GM18508 (cell line): ENCODE measurements around the gene PLCD1.

Source experiments
- ATAC-seq: cut with Tn5 transposase; IDR thresholded peaks from one replicate; pipeline ENCODE4 v1.9.1; 2021; ENCODE audit warnings: moderate number of reproducible peaks; ENCODE audit not compliant: insufficient read depth, unreplicated experiment

The PLCD1 gene

GRCh38 chr3:37970802-37971201 is 58.6 kb downstream of the PLCD1 start:
- no peak for ATAC-seq

DNA sequence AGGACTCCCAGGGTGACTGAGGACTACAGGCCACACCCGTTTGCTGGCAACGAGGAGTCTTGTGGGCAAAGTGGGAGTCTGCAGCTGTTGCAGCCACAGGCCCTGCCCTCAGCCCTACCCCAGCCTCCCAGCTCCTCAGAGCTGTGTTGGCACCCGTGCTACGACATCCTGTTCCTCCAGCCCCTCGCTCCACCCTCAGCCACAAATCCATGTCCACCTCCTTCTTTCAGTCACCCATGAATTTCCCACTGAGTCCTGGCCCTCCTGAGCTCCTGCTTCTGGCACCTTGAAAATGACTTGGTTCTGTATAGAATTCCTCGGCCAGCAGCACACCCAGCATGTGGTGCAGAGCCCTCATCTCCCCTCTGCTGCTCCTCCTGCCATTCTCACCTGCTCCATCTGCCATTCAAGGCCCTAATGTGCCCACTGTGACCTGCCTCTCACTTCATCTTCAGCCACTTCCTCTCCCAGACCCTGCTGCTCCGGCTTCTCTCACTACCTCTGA is 59.8 kb downstream of the PLCD1 start:
- no peak for ATAC-seq

GRCh38 chr3:37968813-37969595 is 60.4 kb downstream of the PLCD1 start:
- ATAC-seq = no peak

DNA sequence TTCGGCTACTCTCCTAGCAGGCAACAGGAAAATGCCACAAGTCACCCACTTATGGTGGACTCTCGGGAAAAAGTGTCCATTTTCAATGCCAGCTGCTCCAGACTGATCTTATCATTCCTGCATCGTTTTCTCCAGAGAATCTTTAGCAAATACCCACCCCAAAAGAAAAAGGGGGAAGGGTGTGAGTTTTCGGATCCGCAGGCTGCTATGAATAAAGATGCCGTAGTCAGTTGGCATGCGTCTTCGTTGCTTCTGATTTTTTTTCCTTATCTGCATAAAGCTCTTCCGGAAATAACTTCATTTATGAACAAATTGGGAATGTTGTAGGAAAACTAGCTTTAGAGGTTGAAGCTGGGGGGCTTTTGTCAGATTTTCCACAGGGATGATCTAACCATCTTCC is 61.2 kb downstream of the PLCD1 start:
- ATAC-seq = no peak

GRCh38 chr3:37967260-37967881 is 62.1 kb downstream of the PLCD1 start:
- ATAC-seq = no peak

DNA sequence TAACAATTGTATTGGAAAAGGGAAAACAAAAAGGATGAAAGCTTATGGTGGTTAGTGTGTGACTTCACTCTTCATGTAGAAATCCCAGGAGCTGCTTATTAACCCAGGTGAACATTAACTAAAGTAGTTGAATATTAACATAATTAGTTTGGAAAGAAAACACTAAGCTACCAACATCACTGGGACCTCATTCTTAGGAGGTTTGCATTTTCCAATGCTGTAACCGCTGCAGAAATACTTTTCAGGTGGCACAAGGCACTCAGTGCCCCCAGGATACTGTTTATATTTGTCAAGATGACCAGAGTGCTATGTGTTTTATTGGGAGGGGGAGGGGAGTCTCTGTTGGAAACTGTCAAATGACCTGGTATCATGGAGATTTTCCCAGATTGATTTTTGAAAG is 64.7 kb downstream of the PLCD1 start:
- no peak for ATAC-seq

GRCh38 chr3:37964146-37964545 is 65.3 kb downstream of the PLCD1 start:
- ATAC-seq = no peak

DNA sequence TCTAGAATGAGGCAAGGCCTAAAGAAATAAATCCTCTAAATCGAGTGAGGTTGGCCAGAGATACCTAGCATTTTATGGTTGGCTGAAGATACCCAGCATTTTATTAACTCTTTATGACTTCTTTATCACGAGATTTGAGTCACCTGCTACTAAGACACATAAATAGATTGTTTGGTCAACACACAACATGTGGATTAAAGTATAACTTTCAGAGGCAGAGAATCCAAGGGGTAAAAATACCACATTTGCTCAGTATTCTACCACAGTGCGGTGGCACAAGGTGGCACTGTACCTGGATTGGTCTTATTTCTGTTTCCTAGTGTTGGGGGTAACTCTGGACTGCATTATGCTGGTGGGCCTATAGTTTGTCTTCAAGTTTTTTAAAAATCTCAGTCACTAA is 65.8 kb downstream of the PLCD1 start:
- no peak for ATAC-seq

DNA sequence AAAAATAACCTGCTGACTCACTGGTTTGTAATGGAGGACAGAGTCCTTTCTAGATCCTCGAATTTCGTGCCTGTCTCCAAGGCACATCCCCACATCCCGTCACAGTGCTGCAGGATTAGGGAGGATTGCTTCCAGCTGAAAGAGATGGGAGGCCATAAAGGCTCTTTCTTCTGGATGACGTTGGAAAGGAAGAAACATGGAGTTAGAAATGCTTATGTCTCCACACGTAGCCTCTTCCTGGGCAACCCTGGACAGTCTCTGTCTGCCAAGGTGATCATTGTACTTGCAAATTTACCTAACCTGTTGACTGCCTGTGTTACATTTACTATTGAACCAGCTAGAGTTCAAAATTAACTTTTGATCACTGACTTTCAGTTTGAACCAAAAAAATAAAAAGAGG is 66.4 kb downstream of the PLCD1 start:
- no peak for ATAC-seq

DNA sequence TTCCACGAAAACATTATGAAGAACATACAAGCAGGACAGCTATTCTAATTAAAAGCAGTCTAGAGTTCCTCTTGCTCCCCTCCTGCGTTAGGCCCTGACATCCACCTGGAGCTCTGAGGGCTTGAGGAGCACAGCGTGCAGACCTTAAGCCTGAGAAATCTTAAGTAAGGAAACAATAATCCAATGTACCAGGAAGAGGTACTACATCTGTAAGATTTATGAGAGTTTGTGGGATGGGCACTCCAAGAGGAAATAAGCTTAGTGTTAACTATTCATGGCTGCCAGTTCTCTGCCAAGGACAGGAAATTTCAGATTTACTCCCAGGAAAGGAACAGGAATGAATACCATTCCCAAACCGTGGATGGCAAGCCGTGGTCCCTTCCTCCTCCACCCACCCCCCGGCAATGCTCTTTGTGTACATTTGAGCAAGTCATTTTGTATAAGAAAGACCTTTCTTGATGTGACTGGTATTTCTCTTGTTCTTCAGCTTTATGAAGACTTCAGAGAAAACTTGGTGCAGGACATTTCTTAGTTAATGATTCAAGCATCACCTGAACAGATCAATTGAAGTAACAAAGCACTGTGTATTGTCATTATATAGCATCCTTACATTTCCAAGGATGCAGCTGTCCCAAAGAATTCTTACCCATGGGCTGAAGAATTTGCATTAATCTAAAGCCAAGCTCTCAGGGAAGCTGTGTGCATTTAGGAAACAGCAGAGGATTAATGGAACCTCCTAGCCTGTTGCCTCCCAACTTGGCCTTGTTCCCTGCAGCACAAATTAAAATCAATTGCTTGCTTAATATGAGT is 67.6 kb downstream of the PLCD1 start:
- ATAC-seq = no peak

DNA sequence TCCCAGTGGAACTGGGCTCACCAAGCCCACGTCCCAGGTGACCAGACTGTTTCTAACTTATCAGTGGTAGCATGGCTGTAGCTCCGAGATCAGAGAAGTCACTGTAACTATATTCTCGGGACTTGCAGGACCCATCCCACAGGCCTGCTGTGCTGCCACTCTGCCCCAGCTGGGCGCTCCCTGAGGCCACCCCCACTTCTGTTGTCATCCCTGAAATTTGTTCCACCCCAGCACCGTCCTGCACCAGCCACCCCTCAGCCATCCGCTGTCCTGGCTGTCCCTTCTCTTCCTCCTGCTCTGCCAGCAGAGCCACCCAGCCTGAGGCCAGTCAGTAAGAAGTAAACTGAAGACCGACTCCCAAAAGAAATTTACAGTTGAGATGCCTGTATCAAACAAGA is 71.9 kb downstream of the PLCD1 start:
- no peak for ATAC-seq
